PC-9 (cell line): ENCODE measurements around the gene SLX4. TPM values are rescaled to one million over a fixed set of nuclear protein-coding genes. Genes with fewer than 3 reads are reported as not detected.
"Not testable (repeated sequence)": the region's sequence is repeated elsewhere in the genome, so short reads cannot be mapped to it uniquely, and the experiment has no call there.

Experiments used
- BruUV-seq: library from RNA; stranded (reverse); fragments of 400-500 nt; replicated peaks from 2 replicates; lab custom pipeline; 2021; lab: Mats Ljungman, UMichigan
- CTCF ChIA-PET: fragments of 300-600 bp; sonication (Branson Sonifier 250); formaldehyde crosslinking; loops from one replicate; lab custom pipeline; 2022; ENCODE audit warnings: antibody characterized with exemption; lab: Charles Lee
- POLR2A ChIA-PET: fragments of 300-600 bp; sonication (Branson Sonifier 250); formaldehyde crosslinking; loops from one replicate; lab custom pipeline; 2022; ENCODE audit warnings: antibody characterized with exemption; ENCODE audit not compliant: unreplicated experiment; lab: Charles Lee
- DNase-seq, 2 experiments: peaks; one replicate each; pipeline versions ENCODE4 v3.0.0 to v3.0.0-alpha.2; 2015 to 2022; ENCODE audit warnings: mixed read lengths in 1 of 2
- H2AFZ ChIP-seq: fragments of 200-600 bp; sonication (generic); 2 replicates; pipeline ENCODE4 v1.8.1; 2017; ENCODE audit warnings: antibody characterized with exemption
- H3F3A ChIP-seq: fragments of 200-600 bp; sonication (generic); 2 replicates; pipeline ENCODE4 v1.8.1; 2017; ENCODE audit warnings: antibody characterized with exemption, mild to moderate bottlenecking, low read depth; ENCODE audit not compliant: insufficient read depth
- H3K27ac ChIP-seq: fragments of 200-600 bp; sonication (generic); 2 replicates; pipeline ENCODE4 v1.6.1; 2016; ENCODE audit warnings: mixed run types
- H3K27me3 ChIP-seq: fragments of 200-600 bp; sonication (generic); 2 replicates; pipeline ENCODE4 v1.6.1; 2016; ENCODE audit warnings: low read depth, mixed run types; ENCODE audit not compliant: insufficient read depth
- H3K36me3 ChIP-seq: fragments of 200-600 bp; sonication (generic); 2 replicates; pipeline ENCODE4 v1.6.1; 2016; ENCODE audit warnings: low read depth, mixed run types
- H3K4me1 ChIP-seq: fragments of 200-600 bp; sonication (generic); replicated peaks from 2 replicates; pipeline ENCODE4 v1.6.1; 2016; ENCODE audit warnings: mixed run types; ENCODE audit not compliant: insufficient read depth
- H3K4me2 ChIP-seq: fragments of 200-600 bp; sonication (generic); 2 replicates; pipeline ENCODE4 v1.6.1; 2017; ENCODE audit warnings: mixed run types
- H3K4me3 ChIP-seq: fragments of 200-600 bp; sonication (generic); 2 replicates; pipeline ENCODE4 v1.6.1; 2016; ENCODE audit warnings: mixed run types
- H3K79me2 ChIP-seq: fragments of 200-600 bp; sonication (generic); 2 replicates; pipeline ENCODE4 v1.6.1; 2017; ENCODE audit warnings: low read depth, mixed run types
- H3K9me2 ChIP-seq: fragments of 200-600 bp; sonication (generic); 2 replicates; pipeline ENCODE4 v1.8.1; 2017; ENCODE audit warnings: mild to moderate bottlenecking; ENCODE audit not compliant: insufficient read depth
- H3K9me3 ChIP-seq: fragments of 200-600 bp; sonication (generic); 2 replicates; pipeline ENCODE4 v1.8.1; 2016; ENCODE audit warnings: low read depth; ENCODE audit not compliant: insufficient read depth
- H4K20me1 ChIP-seq: fragments of 200-600 bp; sonication (generic); 2 replicates; pipeline ENCODE4 v1.8.1; 2017; ENCODE audit not compliant: insufficient read depth
- EZH2 ChIP-seq: fragments of 200-600 bp; sonication (generic); IDR thresholded peaks from 2 replicates; pipeline ENCODE4 v1.8.0; 2017; ENCODE audit warnings: antibody characterized with exemption, low read depth
- intact Hi-C: fragments of 100-400 bp; cut with micrococcal nuclease; formaldehyde crosslinking; loops from one replicate; pipeline ENCODE4 v1.10.0; 2022; ENCODE audit not compliant: unreplicated experiment
- total RNA-seq: library from RNA; stranded (reverse); gene quantifications from 2 replicates; pipeline ENCODE4 v1.2.3, GENCODE V29; 2021
- TF ChIP-seq, protein P1 (sequence below): fragments of 200-600 bp; sonication (generic); conservative IDR thresholded peaks from 2 replicates; pipeline ENCODE4 v1.6.1; 2017; ENCODE audit warnings: mixed run types, antibody characterized with exemption, mild to moderate bottlenecking, moderate library complexity

SLX4 gene
- total RNA-seq, 1 experiment from 2014 or later, result 13.8 TPM

DNA sequence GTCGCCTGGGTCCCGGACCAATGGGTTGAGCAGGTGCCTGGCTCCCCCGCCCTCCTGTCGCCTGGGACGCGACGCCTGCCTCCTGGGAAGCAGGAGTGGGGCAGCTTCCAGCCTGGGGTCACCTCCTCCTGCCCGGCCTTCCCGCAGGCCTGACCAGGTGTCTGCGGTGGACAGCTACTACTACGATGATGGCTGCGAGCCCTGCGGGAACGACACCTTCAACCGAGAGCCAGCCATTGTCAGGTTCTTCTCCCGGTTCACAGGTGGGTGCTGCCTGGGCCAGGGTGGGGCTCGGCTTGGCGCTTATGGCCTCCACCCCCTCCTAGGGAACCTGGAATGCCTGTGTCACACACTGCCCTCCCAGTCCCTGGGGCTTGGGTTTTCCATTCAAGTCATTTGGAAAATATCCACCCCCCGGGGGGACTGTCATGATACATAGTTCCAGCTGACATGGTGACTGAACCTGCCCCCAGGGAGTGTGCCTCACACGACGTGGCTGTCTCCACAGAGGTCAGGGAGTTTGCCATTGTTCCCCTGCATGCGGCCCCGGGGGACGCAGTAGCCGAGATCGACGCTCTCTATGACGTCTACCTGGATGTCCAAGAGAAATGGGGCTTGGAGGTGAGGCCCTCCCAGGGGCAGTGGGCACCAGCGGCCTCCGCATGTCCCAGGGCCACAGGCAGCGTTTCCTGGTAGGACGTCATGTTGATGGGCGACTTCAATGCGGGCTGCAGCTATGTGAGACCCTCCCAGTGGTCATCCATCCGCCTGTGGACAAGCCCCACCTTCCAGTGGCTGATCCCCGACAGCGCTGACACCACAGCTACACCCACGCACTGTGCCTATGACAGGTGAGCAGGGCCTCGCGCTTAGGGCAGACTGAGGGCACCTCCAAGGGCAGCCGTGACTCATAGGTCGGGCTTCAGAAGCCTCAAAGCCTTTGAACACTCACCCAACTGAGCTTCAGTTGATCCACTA is 45.4 kb upstream of the SLX4 start:
- BruUV-seq, result no TSS peak
- POLR2A ChIA-PET, result no interaction called here

DNA sequence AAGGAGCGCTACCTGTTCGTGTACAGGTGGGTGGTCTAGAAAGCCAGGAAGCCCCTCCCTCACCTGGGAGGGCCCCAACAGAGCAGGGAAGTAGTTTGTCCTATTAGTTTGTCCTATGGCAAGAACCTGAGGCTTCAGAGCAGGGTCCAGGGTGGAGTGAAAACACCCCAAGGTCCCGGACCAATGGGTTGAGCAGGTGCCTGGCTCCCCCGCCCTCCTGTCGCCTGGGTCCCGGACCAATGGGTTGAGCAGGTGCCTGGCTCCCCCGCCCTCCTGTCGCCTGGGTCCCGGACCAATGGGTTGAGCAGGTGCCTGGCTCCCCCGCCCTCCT is 44.7 kb upstream of the SLX4 start:
- H3K79me2 ChIP-seq, H3K4me1 ChIP-seq, CTCF ChIA-PET, BruUV-seq, H4K20me1 ChIP-seq, H3K4me3 ChIP-seq, H2AFZ ChIP-seq, H3K27ac ChIP-seq, H3K9me2 ChIP-seq, H3K9me3 ChIP-seq, intact Hi-C loops, POLR2A ChIA-PET, H3F3A ChIP-seq, H3K4me2 ChIP-seq, DNase-seq, H3K27me3 ChIP-seq: not testable (repeated sequence)
- H3K36me3 ChIP-seq, result peaks cover 14% of the 10 kb centered on the region; the same call in 1 of the 2 replicates

More for the DNA sequence above, 45.4 kb upstream of the SLX4 start:
- H3K27me3 ChIP-seq, result no peaks in the 10 kb centered on the region
- no peak overlapping the region for H3K4me3 ChIP-seq
- H3F3A ChIP-seq, result peaks cover 8% of the 10 kb centered on the region; the same call in 1 of the 2 replicates
- intact Hi-C loops, result no loop called here
- no peaks in the 10 kb centered on the region for H3K79me2 ChIP-seq
- H3K27ac ChIP-seq, result no peak overlapping the region
- H2AFZ ChIP-seq, result no peak overlapping the region
- peaks cover 14% of the 10 kb centered on the region; the same call in 1 of the 2 replicates for H3K36me3 ChIP-seq
- TF ChIP-seq, protein P1, sequence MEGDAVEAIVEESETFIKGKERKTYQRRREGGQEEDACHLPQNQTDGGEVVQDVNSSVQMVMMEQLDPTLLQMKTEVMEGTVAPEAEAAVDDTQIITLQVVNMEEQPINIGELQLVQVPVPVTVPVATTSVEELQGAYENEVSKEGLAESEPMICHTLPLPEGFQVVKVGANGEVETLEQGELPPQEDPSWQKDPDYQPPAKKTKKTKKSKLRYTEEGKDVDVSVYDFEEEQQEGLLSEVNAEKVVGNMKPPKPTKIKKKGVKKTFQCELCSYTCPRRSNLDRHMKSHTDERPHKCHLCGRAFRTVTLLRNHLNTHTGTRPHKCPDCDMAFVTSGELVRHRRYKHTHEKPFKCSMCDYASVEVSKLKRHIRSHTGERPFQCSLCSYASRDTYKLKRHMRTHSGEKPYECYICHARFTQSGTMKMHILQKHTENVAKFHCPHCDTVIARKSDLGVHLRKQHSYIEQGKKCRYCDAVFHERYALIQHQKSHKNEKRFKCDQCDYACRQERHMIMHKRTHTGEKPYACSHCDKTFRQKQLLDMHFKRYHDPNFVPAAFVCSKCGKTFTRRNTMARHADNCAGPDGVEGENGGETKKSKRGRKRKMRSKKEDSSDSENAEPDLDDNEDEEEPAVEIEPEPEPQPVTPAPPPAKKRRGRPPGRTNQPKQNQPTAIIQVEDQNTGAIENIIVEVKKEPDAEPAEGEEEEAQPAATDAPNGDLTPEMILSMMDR, result no peak
- TF ChIP-seq EZH2, result no peak
- no peaks in the 10 kb centered on the region for H3K9me2 ChIP-seq
- peak in 1 of 2 experiments; percentile 26 for DNase-seq
- no peak overlapping the region for H3K4me2 ChIP-seq
- peaks cover 10% of the 10 kb centered on the region; the same call in 1 of the 2 replicates for H4K20me1 ChIP-seq
- no peaks in the 10 kb centered on the region for H3K9me3 ChIP-seq
- no peaks in the 10 kb centered on the region for H3K4me1 ChIP-seq
- CTCF ChIA-PET, result no interaction called here

DNA sequence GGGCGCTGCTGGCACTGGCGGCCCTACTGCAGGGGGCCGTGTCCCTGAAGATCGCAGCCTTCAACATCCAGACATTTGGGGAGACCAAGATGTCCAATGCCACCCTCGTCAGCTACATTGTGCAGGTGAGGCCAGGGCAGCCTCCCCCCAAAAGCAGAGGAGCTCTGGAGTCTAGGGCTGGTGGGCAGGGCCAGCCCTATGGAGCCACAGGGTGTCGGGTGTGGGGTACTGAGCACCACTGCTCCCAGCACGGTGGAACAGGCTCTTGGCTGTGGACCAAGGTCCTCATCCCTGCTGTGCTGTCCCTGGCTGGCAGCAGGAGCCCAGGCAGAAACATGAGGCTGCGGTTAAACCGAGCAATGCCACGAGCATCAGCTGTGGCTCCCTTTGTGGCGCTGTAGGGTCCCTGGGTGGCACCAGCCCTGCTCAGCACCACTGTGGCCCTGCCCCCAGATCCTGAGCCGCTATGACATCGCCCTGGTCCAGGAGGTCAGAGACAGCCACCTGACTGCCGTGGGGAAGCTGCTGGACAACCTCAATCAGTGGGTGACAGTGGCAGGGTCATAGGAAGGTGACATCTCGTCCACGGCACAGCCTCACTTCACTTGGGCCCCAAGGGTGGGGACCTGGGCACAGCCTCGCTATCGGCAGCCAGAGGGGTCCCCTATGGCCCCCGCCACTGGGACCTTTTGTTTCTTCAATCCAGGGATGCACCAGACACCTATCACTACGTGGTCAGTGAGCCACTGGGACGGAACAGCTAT is 44.2 kb upstream of the SLX4 start:
- ChIA-PET POLR2A (no interaction called here), CTCF (no interaction called here)
- Histone ChIP-seq H3K4me2 (no peak overlapping the region), H3K4me3 (no peak overlapping the region), H3K27ac (no peak overlapping the region), H3K36me3 (peaks cover 14% of the 10 kb centered on the region; the same call in 1 of the 2 replicates), H3K9me3 (no peaks in the 10 kb centered on the region), H2AFZ (no peak overlapping the region), H3K27me3 (no peaks in the 10 kb centered on the region), H3F3A (peaks cover 8% of the 10 kb centered on the region; the same call in 1 of the 2 replicates), H3K9me2 (no peaks in the 10 kb centered on the region), H3K4me1 (no peaks in the 10 kb centered on the region), H3K79me2 (no peaks in the 10 kb centered on the region), H4K20me1 (peaks cover 10% of the 10 kb centered on the region; the same call in 1 of the 2 replicates)
- BruUV-seq, result no TSS peak
- DNase-seq, result no peak
- TF ChIP-seq, protein P1, result no peak
- no peak for TF ChIP-seq EZH2
- intact Hi-C loops, result no loop called here
